HG02610 (cell line): ENCODE data around the gene MCL1.

Experiments used
- ATAC-seq: cut with Tn5 transposase; IDR thresholded peaks from one replicate; pipeline ENCODE4 v1.9.1; 2021; ENCODE audit warnings: mild to moderate bottlenecking, moderate library complexity; ENCODE audit not compliant: unreplicated experiment

The MCL1 gene

DNA sequence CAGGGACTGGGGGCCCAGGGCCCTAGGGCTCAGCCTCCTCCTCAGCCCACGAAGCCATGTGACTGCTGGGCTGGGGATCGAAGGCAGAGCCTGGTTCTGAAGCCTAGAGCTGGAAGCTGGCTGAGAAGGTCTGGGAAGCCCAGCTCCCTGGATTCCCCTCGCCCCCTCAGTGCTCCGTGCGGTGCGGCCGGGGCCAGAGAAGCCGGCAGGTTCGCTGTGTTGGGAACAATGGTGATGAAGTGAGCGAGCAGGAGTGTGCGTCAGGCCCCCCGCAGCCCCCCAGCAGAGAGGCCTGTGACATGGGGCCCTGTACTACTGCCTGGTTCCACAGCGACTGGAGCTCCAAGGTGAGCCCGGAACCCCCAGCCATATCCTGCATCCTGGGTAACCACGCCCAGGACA is 21.1 kb downstream of the MCL1 start:
- no peak for ATAC-seq

DNA sequence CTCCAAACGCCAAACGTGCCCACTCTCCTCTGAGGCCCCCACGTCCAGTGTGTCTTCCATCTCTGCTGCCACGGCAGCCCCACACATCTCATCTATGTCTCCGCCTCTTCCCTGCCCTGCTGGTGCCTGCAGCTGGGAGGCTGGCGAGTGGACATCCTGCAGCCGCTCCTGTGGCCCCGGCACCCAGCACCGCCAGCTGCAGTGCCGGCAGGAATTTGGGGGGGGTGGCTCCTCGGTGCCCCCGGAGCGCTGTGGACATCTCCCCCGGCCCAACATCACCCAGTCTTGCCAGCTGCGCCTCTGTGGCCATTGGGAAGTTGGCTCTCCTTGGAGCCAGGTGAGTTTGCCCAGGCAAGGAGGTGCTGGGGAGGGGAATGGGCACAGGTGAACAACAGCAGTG is 21.6 kb downstream of the MCL1 start:
- ATAC-seq, result no peak

DNA sequence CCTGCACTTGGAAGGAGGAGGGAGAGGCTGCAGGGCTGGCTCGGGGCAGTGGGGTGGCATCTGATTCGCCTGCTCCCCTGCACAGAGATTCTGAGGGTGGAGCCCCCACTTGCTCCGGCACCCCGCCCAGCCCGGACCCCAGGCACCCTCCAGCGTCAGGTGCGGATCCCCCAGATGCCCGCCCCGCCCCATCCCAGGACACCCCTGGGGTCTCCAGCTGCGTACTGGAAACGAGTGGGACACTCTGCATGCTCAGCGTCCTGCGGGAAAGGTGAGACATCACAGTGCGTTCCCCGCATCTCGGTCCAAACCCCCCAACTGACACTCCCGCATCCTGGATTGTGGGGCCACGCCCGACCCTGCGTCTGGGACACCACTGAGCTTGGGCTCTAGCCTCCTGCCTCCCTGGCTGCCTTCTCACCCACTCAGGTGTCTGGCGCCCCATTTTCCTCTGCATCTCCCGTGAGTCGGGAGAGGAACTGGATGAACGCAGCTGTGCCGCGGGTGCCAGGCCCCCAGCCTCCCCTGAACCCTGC is 22.3 kb downstream of the MCL1 start:
- ATAC-seq, result no peak

DNA sequence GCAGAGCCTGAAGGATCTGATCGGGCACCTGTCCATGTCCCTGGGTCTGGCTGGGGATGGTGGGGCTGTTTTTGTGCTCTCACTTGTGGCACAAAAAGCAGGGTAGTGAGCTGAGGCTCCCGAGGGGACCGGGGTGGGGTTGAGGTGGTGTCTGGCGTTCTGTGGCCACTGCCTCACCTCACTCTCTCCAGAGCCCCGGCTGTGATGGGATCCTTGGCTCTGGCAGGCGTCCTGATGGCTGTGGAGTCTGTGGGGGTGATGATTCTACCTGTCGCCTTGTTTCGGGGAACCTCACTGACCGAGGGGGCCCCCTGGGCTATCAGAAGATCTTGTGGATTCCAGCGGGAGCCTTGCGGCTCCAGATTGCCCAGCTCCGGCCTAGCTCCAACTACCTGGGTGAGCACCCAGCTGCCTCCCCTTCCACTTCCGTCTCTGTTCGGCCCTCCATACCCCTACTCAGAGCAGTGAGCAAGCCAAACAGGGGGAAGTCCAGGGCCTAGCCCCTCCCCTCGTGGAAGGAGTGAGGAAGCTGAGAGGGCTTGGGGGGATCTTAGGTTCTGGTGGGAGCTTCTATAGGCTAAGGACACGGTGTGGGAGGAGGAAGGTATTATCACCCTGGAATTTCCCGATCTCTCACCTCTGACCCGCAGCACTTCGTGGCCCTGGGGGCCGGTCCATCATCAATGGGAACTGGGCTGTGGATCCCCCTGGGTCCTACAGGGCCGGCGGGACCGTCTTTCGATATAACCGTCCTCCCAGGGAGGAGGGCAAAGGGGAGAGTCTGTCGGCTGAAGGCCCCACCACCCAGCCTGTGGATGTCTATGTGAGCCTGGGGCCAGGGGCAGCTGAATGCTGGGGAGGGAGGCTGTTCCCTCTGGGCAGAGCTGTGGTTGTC is 23.2 kb downstream of the MCL1 start:
- ATAC-seq, result no peak

DNA sequence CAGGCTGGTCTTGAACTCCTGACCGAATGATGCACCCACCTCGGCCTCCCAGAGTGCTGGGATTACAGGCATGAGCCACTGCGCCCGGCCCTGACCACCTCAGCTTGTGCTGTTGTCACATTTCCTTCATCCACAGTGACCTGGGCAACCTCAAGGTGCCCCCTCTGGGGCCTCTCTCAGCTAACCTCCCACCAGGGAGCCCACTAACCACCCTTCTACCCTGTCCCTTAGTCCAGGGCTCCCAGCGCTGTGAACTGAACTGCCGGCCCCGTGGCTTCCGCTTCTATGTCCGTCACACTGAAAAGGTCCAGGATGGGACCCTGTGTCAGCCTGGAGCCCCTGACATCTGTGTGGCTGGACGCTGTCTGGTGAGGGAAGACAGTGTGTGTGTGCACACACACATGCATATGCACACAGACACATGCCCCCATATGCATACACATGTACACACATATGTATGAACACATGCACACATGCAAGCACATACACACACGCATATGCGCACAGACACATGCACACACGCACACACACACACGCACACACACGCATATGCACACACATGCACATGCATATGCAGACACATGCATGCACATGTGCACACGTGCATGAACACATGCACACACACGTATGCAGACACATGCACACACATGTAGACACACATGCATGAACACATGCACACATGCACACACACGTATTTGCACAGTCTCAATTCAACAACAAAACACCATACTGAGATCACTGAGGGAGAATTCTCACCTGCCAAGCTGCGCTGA is 24.0 kb downstream of the MCL1 start:
- ATAC-seq, result no peak

DNA sequence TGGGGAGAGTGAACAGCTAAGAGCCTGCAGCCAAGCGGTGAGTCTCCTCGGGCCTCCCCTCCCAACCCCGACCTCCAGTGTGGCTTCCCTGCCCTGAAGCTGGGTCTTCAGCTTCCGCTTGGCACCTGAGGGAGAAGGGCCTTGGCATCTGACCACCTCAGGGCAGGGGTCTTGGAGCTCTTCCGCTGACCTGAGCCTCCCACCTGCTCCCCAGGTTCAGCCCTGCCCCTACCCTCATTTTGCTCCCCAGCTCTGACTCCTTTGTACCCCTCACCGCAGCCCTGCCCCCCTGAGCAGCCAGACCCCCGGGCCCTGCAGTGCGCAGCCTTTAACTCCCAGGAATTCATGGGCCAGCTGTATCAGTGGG is 25.3 kb downstream of the MCL1 start:
- no peak for ATAC-seq

DNA sequence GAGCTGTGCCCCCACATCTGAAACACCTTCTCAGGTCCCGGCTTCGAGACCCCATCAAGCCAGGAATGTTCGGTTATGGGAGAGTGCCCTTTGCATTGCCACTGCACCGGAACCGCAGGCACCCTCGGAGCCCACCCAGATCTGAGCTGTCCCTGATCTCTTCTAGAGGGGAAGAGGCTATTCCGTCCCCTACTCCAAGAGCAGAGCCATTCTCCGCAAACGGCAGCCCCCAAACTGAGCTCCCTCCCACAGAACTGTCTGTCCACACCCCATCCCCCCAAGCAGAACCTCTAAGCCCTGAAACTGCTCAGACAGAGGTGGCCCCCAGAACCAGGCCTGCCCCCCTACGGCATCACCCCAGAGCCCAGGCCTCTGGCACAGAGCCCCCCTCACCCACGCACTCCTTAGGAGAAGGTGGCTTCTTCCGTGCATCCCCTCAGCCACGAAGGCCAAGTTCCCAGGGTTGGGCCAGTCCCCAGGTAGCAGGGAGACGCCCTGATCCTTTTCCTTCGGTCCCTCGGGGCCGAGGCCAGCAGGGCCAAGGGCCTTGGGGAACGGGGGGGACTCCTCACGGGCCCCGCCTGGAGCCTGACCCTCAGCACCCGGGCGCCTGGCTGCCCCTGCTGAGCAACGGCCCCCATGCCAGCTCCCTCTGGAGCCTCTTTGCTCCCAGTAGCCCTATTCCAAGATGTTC is 25.9 kb downstream of the MCL1 start:
- ATAC-seq, result no peak

DNA sequence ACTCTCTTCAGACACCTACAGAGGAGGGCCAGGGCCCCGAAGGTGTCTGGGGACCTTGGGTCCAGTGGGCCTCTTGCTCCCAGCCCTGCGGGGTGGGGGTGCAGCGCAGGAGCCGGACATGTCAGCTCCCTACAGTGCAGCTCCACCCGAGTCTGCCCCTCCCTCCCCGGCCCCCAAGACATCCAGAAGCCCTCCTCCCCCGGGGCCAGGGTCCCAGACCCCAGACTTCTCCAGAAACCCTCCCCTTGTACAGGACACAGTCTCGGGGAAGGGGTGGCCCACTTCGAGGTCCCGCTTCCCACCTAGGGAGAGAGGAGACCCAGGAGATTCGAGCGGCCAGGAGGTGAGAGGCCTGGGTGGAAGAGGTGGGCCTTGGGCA is 26.5 kb downstream of the MCL1 start:
- no peak for ATAC-seq

DNA sequence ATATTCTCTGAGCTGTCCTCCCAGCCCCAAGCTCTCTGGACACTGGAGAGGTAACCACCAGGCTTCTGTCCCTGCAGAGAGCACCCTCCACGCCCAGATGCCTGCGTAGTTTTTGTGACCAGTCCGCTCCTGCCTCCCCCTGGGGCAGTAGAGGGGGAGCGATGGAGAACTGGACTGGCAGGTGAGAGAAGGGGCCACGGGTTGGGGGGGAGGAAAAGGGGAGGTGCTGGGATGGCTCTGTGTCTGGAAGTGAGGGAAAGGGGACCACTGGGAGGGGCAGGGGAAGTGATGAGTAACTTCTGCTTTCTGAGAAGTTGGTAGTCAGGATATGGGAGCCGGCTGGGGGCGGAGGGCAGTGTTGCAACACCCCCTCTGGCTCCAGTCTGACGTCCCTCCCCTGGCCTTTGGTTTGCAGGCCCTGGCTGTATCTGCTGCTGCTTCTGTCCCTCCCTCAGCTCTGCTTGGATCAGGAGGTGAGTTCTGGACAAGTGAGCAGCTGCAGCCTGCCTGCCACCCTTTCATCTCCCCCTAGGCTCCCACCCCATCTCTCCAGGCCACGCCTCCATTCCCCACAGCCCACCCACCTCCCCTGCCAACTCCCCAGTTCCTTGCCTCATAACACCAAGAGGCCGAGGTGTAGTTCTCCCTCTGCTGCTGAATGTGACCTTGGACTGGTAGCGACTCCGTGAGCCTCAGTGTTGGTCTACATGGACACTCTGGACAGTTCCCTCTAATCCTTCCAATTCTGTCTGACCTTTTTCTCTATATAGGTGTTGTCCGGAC is 27.1 kb downstream of the MCL1 start:
- no peak for ATAC-seq

DNA sequence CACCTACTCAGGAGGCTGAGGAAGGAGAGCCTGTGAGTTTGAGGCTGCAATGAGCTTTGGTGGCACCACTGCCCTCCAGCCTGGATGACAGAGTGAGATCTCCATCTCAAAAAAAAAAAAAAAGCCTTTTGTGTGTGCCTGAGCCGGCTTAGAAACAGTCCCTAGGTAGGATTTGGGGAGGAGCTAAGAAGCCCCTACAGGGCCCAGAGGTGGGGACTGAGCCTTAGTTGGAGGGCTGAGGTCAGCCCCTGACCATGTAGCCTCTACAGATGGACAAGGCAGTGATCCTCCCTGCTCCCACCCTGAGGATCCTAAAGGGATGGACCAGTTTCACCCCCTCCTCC is 27.7 kb downstream of the MCL1 start:
- no peak for ATAC-seq

DNA sequence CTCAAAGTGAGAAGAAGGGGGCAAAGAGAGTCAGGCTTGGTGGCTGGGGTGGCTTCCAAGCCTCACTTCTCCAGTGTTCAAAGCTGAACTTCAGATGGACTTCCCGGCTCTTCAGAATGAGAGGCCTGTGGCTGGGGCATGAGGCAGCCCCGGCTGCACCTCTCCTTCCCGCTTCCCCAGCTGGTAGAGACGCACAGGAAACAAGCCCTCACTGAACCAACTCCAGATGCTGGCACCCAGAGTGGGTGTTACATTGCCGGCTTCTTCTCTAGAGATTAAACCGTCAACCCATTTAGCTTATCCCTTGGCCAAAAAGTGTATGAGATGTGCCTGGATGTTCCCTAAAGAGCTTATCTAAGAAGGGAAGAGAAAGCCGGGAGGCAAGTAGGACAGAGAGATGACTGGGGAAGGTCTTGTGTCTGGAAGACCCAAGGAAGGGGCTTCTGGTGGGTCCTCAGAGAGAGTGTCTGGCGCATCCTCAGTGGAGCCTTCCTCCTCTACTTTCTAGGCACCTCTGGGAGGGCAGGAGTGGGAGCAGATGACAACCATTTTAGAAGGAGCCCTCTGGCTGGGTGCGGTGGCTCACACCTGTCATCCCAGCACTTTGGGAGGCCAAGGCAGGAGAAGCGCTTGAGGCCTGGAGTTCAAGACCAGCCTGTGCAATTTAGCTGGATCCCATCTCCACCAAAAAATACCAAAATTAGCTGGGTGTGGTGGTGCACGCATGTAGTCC is 28.2 kb downstream of the MCL1 start:
- ATAC-seq, result no peak

DNA sequence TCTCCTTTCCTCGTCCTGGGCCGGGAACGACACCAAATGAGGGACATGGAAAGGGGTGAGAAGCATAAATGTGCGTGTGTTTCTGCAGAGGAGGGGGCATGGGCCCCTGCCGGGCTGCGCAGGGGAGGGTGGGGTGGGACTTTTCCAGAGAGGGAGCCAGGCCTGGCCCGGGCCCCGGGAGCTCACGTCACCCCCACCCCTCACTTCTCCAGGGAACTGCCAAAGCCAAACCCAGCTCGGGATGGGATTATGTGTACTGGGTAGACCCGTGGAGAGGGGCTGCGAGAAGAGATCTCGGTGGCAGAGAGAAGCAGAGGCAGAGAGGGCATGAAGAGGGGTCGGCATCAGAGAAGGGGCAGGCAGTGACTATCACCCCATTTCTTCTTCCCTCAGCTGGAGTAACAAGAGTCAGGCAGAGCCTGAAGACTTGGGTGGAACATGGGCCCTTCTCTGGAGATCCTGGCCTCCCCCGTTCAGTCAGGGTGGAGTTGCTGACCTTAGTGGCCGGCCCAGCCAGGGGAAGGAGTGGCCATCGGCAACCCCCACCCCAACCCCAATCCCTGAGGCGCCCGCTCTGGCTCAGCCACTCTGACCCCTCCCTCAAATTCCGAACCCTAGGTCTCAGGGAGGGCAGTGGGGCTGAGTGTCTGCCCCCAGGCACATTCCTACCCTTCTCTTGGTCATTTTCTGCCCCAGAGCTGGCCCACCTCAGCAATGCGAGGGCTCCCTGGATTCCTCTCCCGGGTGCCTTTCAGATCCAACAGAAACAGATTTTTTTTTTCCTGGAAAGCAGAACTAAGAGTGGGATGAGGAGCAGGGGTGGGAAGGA is 29.0 kb downstream of the MCL1 start:
- ATAC-seq, result no peak

DNA sequence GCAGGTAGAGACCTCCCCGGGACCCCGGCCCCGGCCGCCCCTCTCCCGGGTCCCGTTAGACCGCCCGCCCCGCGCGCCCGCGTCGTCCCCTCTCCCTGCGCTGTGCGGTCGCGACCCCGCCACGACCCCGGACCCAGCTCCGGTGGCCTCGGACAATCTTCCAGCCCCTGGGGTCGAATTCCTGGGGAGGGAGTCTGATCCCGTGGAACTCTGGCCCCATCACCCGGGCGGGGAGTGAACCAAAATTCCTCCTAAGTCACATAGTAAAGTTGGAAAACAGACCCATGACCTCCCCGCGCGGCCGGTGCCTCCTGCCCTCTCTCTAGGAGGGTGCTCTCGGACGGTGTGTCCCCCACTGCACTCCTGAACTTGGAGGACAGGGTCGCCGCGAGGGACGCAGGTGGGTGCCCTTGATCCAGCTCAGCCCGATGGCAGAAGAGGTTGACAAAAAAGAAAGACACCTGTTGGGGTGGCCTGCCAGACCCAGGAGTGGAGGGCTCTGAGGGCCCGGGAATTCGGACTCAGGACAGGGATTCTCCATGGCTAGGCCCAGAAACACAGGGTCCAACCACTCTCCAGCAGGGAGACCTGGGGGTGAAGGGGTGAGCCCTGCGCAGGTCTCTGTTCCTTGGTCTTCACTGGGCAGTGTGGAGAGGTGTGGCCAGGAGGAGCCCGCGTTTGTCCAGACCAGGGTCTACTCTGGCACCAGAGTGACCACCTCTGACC is 29.8 kb downstream of the MCL1 start:
- no peak for ATAC-seq

DNA sequence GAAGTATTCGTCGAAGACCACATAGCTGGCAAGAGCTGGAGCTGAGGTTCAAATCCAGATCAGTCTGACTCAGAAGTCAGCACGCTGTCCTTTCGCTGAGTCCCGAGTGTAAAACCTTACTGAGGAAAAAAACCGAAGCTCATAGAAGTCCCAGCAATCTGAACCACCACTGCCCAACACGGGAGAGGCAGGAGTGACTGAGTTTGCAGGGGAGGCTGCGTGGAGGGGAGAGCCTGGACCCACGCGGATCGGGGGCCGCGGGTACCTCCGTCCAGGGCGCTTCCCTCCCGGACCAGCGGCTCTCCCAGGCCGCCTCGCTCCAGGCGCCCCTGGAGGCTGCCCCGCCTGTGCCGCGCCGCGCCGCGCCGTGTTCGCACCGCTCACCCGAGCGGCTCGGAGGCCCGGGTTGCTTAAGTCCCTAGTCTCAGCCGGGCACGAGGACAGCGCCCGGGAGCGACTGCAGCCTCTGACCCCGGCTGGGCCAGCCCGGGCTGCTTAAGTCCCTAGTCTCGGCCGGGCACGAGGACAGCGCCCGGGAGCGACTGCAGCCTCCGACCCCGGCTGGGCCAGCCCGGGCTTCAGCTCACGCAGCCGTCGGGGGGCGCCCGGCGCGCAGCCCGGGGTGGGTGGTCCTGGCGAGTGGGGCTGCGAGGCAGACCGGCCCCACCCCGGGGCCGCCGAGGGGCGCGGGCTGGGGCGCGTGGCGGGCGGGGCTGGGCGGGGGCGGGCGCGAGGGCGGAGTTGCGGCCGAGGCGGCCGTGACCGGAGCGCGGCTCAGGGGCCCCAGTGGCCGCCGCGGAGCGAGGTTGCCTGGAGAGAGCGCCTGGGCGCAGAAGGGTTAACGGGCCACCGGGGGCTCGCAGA is 30.5 kb downstream of the MCL1 start, which contains the start of gene ADAMTSL4:
Gene ADAMTSL4 (plus strand): TSS at position 777 of the 864 bp plus-strand sequence. CDS start 2,881 bp downstream, outside the sequence.
- peak; percentile 46 for ATAC-seq

DNA sequence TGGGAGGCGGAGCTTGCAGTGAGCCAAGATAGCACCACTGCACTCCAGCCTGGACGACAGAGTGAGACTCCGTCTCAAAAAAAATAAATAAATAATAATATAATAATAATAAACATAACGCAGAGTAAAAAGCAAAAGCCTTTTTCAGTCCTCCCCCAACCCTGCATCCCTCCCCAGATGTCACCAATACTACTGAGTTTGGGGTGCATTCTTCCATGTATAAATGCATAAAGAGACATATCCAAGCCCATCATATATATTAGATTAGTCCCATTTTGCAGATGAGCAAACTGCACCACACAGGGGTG is 31.1 kb downstream of the MCL1 start:
- ATAC-seq, result no peak

DNA sequence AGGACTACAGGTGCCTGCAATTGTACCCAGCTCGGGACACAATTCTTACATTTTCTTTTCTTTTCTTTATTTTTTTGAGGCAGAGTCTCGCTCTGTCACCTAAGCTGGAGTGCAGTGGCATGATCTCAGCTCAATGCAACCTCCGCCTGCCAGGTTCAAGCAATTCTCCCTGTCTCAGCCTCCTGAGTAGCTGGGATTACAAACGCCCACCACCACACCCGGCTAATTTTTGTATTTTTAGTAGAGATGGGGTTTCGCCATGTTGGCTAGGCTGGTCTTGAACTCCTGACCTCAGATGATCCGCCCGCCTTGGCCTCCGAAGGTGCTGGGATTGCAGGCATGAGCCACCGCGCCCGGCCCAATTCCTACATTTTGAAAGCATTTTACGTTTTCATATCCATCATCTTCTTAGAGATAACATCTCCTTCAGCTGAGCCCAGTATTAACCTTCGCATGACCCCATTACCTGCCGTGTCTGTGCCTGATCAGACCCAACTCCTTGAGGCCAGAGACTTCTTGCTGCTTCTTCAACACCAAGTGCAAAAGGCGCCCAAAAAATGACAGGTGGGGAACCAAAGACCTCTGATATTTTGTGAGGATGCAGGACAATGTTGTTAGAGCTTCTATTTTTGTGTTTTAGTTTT is 33.0 kb downstream of the MCL1 start:
- no peak for ATAC-seq

DNA sequence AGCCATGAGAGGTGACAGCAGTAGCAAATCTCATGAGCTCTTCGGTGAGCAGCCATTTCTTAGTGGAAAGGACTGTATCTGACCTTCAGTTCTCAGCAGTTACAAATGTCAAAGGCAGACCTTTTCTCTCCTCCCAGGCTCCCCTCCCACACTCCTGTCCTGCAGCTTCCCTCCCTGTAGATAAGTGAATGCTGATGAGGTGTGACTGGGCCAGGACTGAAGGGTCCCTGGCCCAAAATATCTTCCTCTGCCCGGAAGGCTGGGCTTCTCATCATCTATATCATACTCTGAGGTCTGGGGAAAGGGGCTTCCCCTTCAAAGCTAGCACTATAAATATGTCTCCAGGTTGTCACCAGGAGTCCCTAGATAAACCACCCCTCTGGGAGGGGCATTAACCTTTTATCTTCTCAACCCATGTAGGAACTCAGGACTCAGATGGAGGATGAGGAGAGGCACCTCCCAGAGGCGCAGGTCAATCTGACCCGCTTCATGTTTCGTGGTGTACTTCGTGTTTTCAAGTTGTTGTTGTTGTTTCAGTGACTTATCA is 33.9 kb downstream of the MCL1 start:
- ATAC-seq, result no peak
